Muscle layer of duodenum (tissue), 2 donors: ENCODE data around the gene H2BK1.

Experiments used
- H3K27ac ChIP-seq: one replicate; pipeline ENCODE4 v1.7.0; 2013; ENCODE audit warnings: mild to moderate bottlenecking, low read length
- H3K27me3 ChIP-seq: one replicate; pipeline ENCODE4 v1.7.0; 2013; ENCODE audit warnings: low read depth, mild to moderate bottlenecking, control low read depth, low read length
- H3K36me3 ChIP-seq, 2 donors: one replicate each; pipeline ENCODE4 v1.7.0; 2013; ENCODE audit warnings: low read length in 2 of 2, control low read depth in 1 of 2, mild to moderate bottlenecking in 1 of 2; ENCODE audit not compliant: insufficient read depth in 2 of 2, control insufficient read depth in 1 of 2
- H3K4me1 ChIP-seq, 2 donors: one replicate each; pipeline ENCODE4 v1.7.0; 2013; ENCODE audit warnings: low read length in 2 of 2, mild to moderate bottlenecking in 2 of 2, control low read depth in 1 of 2, moderate library complexity in 1 of 2; ENCODE audit not compliant: insufficient read depth in 2 of 2, control insufficient read depth in 1 of 2
- H3K4me3 ChIP-seq, 2 donors: one replicate each; pipeline ENCODE4 v1.7.0; 2013; ENCODE audit warnings: low read length in 2 of 2, low read depth in 1 of 2, mild to moderate bottlenecking in 1 of 2
- H3K9me3 ChIP-seq, 2 donors: one replicate each; pipeline ENCODE4 v1.7.0; 2013; ENCODE audit warnings: low read length in 2 of 2, control low read depth in 1 of 2, mild to moderate bottlenecking in 1 of 2; ENCODE audit not compliant: control insufficient read depth in 1 of 2
- donor health status: healthy.

The H2BK1 gene

GRCh38 chr7:151197932-151198331 is 12.4 kb downstream of the H2BK1 start:
- no peaks in the 10 kb centered on the region for H3K36me3 ChIP-seq
- no peak overlapping the region for H3K27ac ChIP-seq
- no peaks in the 10 kb centered on the region for H3K9me3 ChIP-seq
- peaks cover 0 to 8% of the 10 kb centered on the region in 2 donors for H3K4me1 ChIP-seq
- H3K27me3 ChIP-seq, result no peaks in the 10 kb centered on the region
- no peak overlapping the region for H3K4me3 ChIP-seq

GRCh38 chr7:151195616-151196450 is 14.5 kb downstream of the H2BK1 start:
- Histone ChIP-seq H3K4me3 (no peak overlapping the region), H3K9me3 (no peaks in the 10 kb centered on the region), H3K27ac (no peak overlapping the region), H3K36me3 (no peaks in the 10 kb centered on the region), H3K4me1 (peaks cover 0 to 8% of the 10 kb centered on the region in 2 donors), H3K27me3 (no peaks in the 10 kb centered on the region)

GRCh38 chr7:151194188-151194587 is 16.1 kb downstream of the H2BK1 start:
- Histone ChIP-seq H3K36me3 (no peaks in the 10 kb centered on the region), H3K9me3 (no peaks in the 10 kb centered on the region)

DNA sequence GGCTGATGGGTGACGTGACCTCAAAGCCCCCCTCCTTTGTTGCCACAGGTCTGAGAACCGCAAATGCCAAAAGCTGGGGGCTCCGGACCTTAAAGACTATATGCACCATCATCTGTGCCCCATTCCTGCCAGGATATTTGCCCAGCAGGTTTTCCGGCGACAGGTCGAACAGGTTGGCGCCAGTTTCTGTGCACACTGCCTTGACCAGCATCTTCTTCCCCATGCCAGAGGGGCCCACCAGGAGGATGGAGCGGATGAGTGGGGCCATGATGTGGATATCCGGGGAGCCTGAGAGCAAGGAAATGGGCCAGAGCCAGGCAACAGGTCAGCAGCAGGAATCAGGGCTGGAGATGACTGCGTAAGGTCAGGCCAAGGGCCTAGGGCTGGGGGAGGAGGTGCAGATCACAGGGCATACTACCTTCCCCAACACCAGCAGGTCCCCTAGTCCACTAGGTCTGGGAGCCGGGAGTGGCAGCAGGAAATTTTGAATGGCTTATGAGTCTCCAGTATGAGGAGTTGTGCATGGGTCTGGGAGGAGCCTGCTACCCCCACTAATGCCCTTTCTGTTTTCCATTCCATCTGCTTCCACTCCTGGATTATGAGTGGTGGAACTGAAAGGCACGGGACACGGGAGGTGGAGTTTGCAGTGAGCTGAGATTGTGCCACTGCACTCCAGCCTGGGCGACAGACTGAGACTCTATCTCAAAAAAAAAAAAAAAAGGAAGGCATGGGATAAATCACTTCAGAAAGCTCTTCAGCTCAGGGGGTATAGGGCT is 16.9 kb downstream of the H2BK1 start:
- no peak overlapping the region for H3K27ac ChIP-seq
- no peaks in the 10 kb centered on the region for H3K4me1 ChIP-seq
- H3K4me3 ChIP-seq, result no peak overlapping the region
- no peaks in the 10 kb centered on the region for H3K9me3 ChIP-seq
- no peaks in the 10 kb centered on the region for H3K27me3 ChIP-seq
- H3K36me3 ChIP-seq, result no peaks in the 10 kb centered on the region

More at GRCh38 chr7:151194188-151194587, 16.1 kb downstream of the H2BK1 start:
- Histone ChIP-seq H3K4me3 (no peak overlapping the region), H3K27me3 (no peaks in the 10 kb centered on the region), H3K4me1 (no peaks in the 10 kb centered on the region), H3K27ac (no peak overlapping the region)

GRCh38 chr7:151192002-151192539 is 18.2 kb downstream of the H2BK1 start:
- no peak overlapping the region for H3K4me3 ChIP-seq
- no peaks in the 10 kb centered on the region for H3K36me3 ChIP-seq
- H3K9me3 ChIP-seq, result no peaks in the 10 kb centered on the region
- H3K4me1 ChIP-seq, result no peaks in the 10 kb centered on the region
- H3K27me3 ChIP-seq, result no peaks in the 10 kb centered on the region
- no peak overlapping the region for H3K27ac ChIP-seq

- Histone ChIP-seq H3K9me3 (no peaks in the 10 kb centered on the region), H3K4me1 (no peaks in the 10 kb centered on the region), H3K27me3 (no peaks in the 10 kb centered on the region), H3K27ac (no peak overlapping the region), H3K4me3 (no peak overlapping the region), H3K36me3 (no peaks in the 10 kb centered on the region)
Measured at GRCh38 chr7:151191544-151191943, 18.7 kb downstream of the H2BK1 start.

DNA sequence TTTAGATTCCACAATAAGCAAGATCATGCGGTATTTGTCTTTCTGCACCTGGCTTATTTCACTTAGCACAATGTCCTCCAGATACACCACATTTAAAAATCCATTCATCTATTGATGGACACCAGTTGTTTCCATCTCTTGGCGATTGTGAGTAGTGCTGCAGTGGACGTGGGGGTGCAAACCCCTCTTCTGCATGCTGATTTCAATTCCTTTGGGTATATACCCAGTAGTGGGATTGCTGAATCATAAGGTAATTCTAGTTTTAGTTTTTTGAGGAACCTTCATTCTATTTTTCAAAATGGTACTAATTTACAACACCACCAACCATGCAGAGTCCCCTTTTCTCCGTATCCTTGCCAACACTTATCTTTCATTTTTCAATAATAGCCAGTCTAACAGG is 21.2 kb downstream of the H2BK1 start:
- Histone ChIP-seq H3K36me3 (no peaks in the 10 kb centered on the region), H3K4me3 (no peak overlapping the region), H3K4me1 (no peaks in the 10 kb centered on the region), H3K27me3 (no peaks in the 10 kb centered on the region), H3K9me3 (no peaks in the 10 kb centered on the region), H3K27ac (no peak overlapping the region)

DNA sequence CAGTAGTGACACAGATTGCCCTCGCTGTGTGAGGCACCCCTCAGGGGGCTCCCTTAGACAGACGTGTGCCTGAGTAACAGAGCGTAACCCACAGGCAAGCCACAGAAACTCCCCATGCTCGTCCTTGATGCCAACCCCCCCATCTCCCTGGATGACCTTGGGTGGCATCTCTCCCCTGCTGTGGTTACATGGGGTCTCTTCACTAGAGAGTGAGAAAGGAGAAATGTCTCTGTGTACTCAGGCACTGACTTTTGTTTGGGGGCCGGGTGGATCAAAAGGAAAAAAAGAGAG is 22.1 kb downstream of the H2BK1 start:
- Histone ChIP-seq H3K4me1 (no peaks in the 10 kb centered on the region), H3K27me3 (no peaks in the 10 kb centered on the region), H3K36me3 (no peaks in the 10 kb centered on the region), H3K9me3 (no peaks in the 10 kb centered on the region), H3K4me3 (no peak overlapping the region), H3K27ac (no peak overlapping the region)

DNA sequence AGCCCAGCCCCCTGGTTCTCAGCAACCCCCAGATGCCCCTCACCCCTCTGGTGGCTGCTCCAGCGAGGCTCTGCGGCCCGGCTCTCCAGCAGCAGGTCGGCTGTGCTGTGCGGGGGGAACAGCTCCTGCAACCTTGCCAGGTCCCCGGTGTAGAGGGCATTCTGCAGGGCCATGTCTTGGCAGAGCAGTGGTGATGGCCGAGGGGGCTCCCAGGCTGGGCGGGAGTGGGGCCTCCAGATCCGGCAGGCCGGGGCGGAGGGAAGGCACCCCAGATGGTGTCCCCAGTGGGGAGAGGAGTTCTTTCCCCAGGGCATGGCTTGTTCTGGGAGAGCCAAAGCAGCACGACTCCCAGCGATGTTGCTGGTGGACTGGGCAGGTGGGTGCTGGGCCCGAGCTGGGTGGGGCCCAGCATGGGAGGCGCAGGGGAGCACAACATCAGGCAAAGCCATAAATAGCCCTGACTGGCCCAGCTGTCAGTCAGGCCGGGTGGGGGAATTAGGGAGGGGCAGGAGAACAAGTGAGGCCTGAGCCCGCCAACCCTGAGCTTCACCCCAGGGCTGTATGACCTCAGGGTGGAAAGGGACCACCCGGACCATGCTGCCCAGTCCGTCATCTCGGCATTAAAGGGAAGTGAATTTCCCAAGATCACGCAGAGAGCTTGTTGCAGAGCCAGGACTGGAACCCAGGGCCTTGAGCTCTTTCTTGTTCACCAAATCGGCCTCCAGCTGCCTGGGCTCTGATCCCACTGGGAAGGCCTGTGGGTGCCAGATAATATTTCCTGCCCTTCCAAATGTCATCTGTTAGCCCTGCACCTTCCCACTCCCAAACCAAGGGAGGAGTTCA is 22.7 kb downstream of the H2BK1 start:
- Histone ChIP-seq H3K27ac (no peak overlapping the region), H3K36me3 (no peaks in the 10 kb centered on the region), H3K4me3 (no peak overlapping the region), H3K27me3 (no peaks in the 10 kb centered on the region), H3K4me1 (no peaks in the 10 kb centered on the region), H3K9me3 (no peaks in the 10 kb centered on the region)

DNA sequence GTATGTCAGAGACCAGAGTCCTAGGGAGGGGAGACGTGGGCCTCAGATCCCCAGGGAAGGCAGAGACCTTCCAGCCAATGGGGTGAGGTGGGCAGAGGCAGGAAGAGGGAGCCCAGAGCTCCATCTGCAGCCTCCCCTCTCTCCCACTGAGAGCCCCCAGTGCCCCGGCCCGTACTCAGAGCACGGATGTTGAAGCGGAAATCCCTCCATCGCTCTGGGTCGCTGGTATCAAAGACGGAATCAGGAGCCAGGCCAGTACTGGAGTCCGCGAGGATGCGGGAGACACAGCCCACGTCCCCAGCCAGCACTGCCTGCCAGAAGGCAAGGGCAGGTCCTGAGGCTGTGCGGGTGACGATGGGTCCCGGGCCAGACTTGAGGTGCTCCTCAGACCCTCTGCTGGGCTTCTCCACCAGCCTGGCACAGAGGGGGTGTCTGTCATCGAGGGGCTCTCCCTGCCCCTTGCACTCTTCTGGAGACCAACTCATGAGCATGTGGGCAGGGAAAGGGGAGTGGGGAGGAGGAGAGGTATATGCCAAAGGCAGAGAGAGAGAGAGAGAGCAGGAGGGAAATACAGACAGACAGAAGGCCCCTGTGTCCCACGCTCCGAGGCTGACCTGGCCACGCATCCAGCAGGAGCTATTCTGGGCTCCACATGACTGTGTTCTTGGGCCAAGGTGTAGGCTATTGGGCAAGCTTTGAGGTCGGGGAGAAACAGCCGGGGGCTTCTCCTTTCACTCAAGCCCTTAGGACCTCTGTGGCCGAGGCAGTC is 23.5 kb downstream of the H2BK1 start, which contains the start of gene ASB10:
ASB10 (minus strand) TSS at position 611 of the 769 bp plus-strand sequence; CDS start at position 491, 120 bp downstream.
- no peaks in the 10 kb centered on the region for H3K27me3 ChIP-seq
- H3K4me1 ChIP-seq, result no peaks in the 10 kb centered on the region
- no peaks in the 10 kb centered on the region for H3K9me3 ChIP-seq
- H3K36me3 ChIP-seq, result no peaks in the 10 kb centered on the region
- H3K27ac ChIP-seq, result no peak within 1 kb of the TSS
- no peak within 1 kb of the TSS for H3K4me3 ChIP-seq
